Nephron progenitor cell (in vitro differentiated cells): ENCODE data around the gene OR51L1.
A peak's percentile ranks its signal among the peaks of the same experiment; 100 is the strongest.

Experiments
- DNase-seq: peaks from one replicate; pipeline ENCODE4 v3.0.0; 2021
- H3K27ac Mint-ChIP-seq: 2 replicates; pipeline ENCODE4 v1.8.0; 2021; ENCODE audit warnings: mild to moderate bottlenecking, moderate library complexity, mixed read lengths
- H3K27me3 Mint-ChIP-seq: 2 replicates; pipeline ENCODE4 v1.8.0; 2021; ENCODE audit warnings: mild to moderate bottlenecking, low read depth, mixed read lengths; ENCODE audit not compliant: poor library complexity
- H3K36me3 Mint-ChIP-seq: 2 replicates; pipeline ENCODE4 v1.8.0; 2021; ENCODE audit warnings: low read depth, mixed read lengths
- H3K4me1 Mint-ChIP-seq: 2 replicates; pipeline ENCODE4 v1.8.0; 2021; ENCODE audit warnings: mixed read lengths
- H3K4me3 Mint-ChIP-seq: 2 replicates; pipeline ENCODE4 v1.8.0; 2021; ENCODE audit warnings: mild to moderate bottlenecking, moderate library complexity, mixed read lengths
- H3K9me3 Mint-ChIP-seq: 2 replicates; pipeline ENCODE4 v1.8.0; 2021; ENCODE audit warnings: mild to moderate bottlenecking, moderate library complexity, mixed read lengths
- TF ChIP-seq, protein P1 (sequence below): fragments of 200-600 bp; sonication (generic); IDR thresholded peaks from 2 replicates; pipeline ENCODE4 v1.5.0; 2021; ENCODE audit warnings: antibody characterized with exemption

Gene OR51L1

DNA sequence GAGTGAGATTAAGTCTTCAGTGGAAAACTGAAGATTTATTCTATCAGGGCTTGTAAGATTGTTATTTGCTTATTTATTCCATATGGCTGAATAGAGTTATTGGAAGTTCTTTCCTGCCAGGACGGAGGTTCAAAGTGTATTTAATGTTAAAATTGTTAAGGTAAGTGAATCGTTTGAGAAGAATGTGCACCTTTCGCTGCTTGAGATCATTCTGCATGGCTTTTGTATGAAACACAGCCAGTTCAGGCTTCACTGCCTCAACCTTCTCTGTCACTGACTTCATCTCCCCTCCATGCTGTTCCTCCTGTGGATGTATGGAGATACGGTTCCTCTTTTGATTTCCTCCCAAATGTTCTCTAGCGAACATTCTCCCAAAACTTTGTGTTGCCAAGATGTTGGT, 19.2 kb upstream of the OR51L1 start:
- Mint-ChIP-seq H3K27ac (no peak overlapping the region), H3K27me3 (peaks cover 4% of the 10 kb centered on the region), H3K9me3 (peaks cover 5% of the 10 kb centered on the region), H3K4me1 (no peaks in the 10 kb centered on the region), H3K36me3 (no peaks in the 10 kb centered on the region), H3K4me3 (no peak overlapping the region)
- TF ChIP-seq, protein P1, sequence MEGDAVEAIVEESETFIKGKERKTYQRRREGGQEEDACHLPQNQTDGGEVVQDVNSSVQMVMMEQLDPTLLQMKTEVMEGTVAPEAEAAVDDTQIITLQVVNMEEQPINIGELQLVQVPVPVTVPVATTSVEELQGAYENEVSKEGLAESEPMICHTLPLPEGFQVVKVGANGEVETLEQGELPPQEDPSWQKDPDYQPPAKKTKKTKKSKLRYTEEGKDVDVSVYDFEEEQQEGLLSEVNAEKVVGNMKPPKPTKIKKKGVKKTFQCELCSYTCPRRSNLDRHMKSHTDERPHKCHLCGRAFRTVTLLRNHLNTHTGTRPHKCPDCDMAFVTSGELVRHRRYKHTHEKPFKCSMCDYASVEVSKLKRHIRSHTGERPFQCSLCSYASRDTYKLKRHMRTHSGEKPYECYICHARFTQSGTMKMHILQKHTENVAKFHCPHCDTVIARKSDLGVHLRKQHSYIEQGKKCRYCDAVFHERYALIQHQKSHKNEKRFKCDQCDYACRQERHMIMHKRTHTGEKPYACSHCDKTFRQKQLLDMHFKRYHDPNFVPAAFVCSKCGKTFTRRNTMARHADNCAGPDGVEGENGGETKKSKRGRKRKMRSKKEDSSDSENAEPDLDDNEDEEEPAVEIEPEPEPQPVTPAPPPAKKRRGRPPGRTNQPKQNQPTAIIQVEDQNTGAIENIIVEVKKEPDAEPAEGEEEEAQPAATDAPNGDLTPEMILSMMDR = no peak
- no peak for DNase-seq

DNA sequence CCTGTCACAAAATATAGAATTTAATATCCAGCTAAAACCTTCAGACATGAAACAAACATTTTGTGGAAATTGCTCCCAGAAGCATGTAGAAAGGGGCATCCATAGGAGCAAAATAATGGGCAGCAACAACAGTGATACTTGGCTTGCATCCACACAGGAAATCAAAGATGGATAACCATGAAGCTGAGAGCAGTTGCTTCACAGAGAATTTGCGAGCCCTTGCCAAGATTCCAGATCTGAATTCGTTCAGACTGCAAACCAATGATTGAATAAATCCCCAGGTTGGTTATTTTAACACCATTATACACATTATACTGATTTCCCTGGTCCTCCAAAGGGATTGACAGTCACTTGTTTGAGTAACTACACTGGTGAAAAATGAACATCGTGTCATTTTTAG, 15.6 kb upstream of the OR51L1 start:
- H3K9me3 Mint-ChIP-seq = peaks cover 5% of the 10 kb centered on the region
- H3K4me3 Mint-ChIP-seq = no peak overlapping the region
- H3K36me3 Mint-ChIP-seq = no peaks in the 10 kb centered on the region
- TF ChIP-seq, protein P1 = no peak
- peaks cover 4% of the 10 kb centered on the region for H3K4me1 Mint-ChIP-seq
- no peak overlapping the region for H3K27ac Mint-ChIP-seq
- no peak for DNase-seq
- H3K27me3 Mint-ChIP-seq = no peaks in the 10 kb centered on the region

DNA sequence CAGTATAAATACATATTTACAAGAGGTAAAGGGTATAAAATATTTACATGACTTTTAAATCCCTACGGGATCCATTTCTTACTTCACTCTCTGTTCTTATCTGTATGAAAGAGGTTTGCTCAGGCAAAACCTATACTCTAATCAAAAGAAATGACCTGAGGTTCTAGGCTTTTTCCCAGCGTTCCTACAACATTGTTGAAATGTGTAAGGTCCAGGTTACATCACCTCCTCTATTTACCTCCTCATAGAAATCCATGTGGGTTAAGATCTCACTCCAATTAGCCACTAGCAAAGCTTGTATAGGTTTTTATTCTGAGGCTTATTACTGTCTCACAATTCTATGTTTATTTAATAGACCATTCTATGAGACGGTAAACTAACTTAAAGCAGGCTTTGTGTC, 12.0 kb upstream of the OR51L1 start:
- H3K4me1 Mint-ChIP-seq = peaks cover 5% of the 10 kb centered on the region
- TF ChIP-seq, protein P1 = no peak
- no peak overlapping the region for H3K4me3 Mint-ChIP-seq
- no peak overlapping the region for H3K27ac Mint-ChIP-seq
- DNase-seq = no peak
- H3K27me3 Mint-ChIP-seq = peaks cover 4% of the 10 kb centered on the region
- H3K9me3 Mint-ChIP-seq = peaks cover 9% of the 10 kb centered on the region
- no peaks in the 10 kb centered on the region for H3K36me3 Mint-ChIP-seq

DNA sequence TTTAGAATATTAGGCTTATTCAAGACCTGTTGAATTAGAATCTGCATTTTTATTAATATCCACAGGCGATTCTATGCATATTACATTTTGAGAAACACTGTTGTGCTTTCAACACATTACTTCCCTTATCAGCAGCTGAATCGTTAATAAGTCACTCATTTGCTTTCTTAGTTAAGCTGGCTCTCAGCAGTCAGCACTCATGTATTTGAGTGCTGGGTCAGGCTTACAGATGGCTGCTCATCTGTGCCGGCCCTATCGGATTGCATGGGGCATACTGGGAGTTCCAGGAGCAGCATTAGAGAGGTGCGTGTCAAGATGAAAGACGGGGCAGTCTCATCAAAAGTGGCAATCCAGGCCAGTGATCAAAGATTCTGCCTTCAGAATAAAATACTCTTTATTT, 10.8 kb upstream of the OR51L1 start:
- TF ChIP-seq, protein P1 = no peak
- Mint-ChIP-seq H3K27me3 (peaks cover 4% of the 10 kb centered on the region), H3K27ac (no peak overlapping the region), H3K4me3 (no peak overlapping the region), H3K9me3 (peaks cover 4% of the 10 kb centered on the region), H3K4me1 (peaks cover 7% of the 10 kb centered on the region), H3K36me3 (no peaks in the 10 kb centered on the region)
- peak; percentile 28 for DNase-seq

DNA sequence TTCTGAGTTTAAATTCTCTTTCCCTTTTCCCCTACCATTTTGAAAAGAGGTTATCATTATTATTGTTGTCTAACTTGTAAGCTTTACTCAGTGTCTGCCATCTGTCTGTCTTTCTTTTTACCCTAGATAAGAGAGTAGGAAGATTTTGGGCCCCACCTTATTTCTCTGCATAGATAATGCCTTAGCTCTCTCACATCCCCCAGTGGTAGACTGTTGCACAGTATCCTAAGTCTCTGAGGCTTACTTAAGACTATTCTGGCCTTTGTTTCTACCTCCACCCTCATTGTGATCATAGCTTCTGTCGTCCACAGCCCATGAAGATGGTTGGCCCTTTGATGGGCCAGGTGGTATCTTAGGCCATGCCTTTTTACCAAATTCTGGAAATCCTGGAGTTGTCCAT, 3.6 kb upstream of the OR51L1 start:
- H3K4me3 Mint-ChIP-seq = no peak overlapping the region
- H3K36me3 Mint-ChIP-seq = no peaks in the 10 kb centered on the region
- H3K27ac Mint-ChIP-seq = no peak overlapping the region
- H3K4me1 Mint-ChIP-seq = peaks cover 13% of the 10 kb centered on the region
- H3K9me3 Mint-ChIP-seq = peaks cover 4% of the 10 kb centered on the region
- DNase-seq = no peak
- H3K27me3 Mint-ChIP-seq = peaks cover 7% of the 10 kb centered on the region
- TF ChIP-seq, protein P1 = peak; percentile 21

DNA sequence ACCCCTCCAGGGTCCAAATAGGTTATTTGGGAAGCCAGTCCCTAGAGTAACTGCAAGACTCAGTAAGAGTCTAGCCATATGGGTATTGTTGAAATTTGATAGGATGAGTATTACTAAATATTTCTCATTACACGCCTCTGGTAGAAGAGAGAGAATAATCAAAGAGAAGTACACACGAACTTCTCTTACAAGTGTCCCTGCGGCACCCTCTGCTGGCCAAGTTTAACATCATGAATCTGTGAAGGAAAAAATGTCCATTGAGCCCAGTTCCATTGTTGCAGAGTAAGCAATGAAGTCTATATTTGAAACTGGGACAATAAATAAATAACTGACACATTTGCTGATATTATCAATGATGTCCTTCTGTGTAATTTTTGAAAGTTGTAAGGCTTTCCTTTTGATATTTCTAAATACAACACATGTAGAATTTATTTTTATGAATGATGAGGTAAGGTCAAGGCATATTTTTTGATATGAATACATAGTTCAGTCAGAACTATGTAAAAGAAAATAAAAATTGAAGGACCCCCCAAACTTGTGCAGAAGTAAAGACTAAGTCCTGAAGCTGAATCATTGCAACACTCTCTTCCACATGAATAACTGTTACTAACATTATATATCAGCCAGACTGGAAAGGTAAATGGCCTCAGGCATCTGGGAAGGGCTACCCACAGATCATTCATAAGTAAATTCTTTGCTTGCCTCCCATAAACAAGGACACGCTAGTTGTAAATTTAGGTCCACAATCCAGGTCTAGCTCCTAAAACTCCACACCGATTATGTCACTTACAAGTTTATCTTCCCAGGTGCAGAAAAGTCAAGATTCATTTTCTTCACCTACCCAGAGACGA, 10.0 kb downstream of the OR51L1 start:
- no peaks in the 10 kb centered on the region for H3K36me3 Mint-ChIP-seq
- H3K9me3 Mint-ChIP-seq = no peaks in the 10 kb centered on the region
- H3K27ac Mint-ChIP-seq = no peak overlapping the region
- DNase-seq = peak; percentile 65
- H3K4me3 Mint-ChIP-seq = no peak overlapping the region
- peaks cover 25% of the 10 kb centered on the region for H3K4me1 Mint-ChIP-seq
- peaks cover 9% of the 10 kb centered on the region for H3K27me3 Mint-ChIP-seq
- TF ChIP-seq, protein P1 = peak; percentile 74
